ENCODE measurements around the gene LARP4B.
"Not testable (repeated sequence)": the region's sequence is repeated elsewhere in the genome, so short reads cannot be mapped to it uniquely, and the experiment has no call there.

Gene LARP4B

GRCh38 chr10:784403-785088 lies 147.0 kb downstream of the LARP4B start:
- no peak for DNase-seq

GRCh38 chr10:782751-783648 lies 148.5 kb downstream of the LARP4B start:
- DNase-seq, result no peak

GRCh38 chr10:780536-781524 lies 150.7 kb downstream of the LARP4B start:
- DNase-seq, result no peak

DNA sequence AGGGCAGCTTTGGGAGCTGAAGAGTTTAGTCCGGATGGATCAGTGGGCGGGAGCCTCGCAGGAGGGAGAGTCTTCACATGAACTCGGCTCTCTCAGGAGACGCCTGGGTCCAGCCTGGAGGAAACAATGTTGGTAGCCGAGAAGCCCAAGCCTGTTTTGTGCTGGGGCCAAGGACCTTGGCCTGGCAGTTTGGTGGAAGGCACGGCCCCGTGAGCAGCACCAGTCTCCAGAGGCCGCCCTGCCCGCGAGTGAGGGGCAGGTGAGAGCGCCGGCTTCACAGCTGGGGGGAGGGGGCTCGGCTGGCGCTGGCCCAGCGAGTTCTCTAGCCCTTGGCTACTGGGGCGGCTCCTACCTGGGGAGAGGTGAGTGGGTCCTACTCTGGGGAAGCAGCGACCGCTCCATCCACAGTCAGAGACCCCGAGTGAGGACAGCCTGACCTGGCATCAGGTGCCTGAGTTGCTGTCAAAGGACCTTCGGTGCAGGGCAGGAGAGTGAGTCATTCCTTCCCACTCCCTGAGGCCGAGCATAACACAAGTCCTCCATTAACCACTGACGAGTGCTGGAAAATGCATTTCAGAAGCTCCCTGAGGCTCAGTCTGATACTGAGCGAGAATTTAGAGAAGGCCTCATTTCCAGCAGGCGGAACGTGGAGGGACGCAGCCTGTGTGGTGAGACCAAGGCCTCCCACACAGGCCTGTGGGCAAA lies 152.7 kb downstream of the LARP4B start:
- no peak for DNase-seq

GRCh38 chr10:777913-778479 lies 153.5 kb downstream of the LARP4B start:
- no peak for DNase-seq

DNA sequence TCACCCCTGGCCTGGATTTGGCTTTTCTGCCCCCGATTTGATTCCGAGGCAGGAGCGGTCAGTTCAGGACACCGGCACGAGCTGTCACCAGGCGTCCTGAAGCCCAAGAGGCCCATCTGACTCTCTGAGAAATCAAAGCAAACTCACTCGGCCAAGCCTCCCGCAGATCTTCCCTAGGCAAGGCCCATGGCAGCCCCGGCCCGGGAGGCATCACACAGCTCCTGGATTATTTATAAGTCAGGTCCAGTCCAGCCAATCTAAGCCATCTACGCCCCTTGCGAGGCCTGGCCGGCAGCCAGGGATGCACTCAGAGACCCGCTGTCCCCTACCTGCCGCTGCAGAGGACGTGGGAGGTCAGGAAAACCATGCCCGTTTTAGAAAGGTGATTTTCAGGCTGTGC lies 154.7 kb downstream of the LARP4B start:
- DNase-seq, result no peak

- DNase-seq, result no peak
These were observed 156.0 kb downstream of the LARP4B start for GRCh38 chr10:775245-776075.

- DNase-seq, result no peak
These were observed 156.8 kb downstream of the LARP4B start for GRCh38 chr10:774661-775244.

DNA sequence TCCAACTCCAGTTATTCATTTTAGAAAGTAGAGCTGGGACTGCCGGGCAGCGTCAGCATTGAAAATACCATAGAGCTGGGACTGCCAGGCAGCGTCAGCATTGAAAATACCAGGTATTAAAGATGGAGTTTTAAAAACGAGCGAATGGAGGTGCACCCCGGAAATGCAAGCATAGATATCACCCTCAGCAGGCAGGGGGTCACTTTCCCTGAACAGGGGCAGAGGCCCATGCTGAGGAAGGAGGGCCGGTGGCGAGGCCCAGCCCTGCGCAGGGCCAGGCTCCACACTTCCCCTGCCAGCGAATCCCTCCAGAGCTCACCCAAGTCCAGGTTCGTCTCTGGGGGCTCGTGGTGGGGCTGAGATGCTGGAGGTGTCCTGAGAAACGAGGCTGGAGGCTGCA lies 157.3 kb downstream of the LARP4B start:
- no peak for DNase-seq

- no peak for DNase-seq
These were observed 157.8 kb downstream of the LARP4B start for GRCh38 chr10:773562-774161.

- no peak for DNase-seq
These were observed 159.3 kb downstream of the LARP4B start for GRCh38 chr10:772227-772637.

DNA sequence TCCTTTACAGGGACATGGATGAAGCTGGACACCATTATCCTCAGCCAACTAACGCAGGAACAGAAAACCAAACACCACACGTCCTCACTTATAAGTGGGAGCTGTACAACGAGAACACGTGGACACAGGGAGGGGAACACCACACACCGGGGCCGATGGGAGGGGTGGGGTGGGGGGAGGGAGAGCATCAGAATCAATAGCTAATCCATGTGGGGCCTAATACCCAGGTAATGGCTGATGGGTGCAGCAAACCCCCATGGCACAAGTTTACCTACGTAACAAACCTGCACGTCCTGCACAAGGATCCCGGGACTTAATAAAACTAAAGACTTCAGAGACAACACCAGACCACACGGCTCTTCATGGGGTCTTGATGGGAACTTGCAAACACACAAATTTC lies 159.9 kb downstream of the LARP4B start:
- no peak for DNase-seq

DNA sequence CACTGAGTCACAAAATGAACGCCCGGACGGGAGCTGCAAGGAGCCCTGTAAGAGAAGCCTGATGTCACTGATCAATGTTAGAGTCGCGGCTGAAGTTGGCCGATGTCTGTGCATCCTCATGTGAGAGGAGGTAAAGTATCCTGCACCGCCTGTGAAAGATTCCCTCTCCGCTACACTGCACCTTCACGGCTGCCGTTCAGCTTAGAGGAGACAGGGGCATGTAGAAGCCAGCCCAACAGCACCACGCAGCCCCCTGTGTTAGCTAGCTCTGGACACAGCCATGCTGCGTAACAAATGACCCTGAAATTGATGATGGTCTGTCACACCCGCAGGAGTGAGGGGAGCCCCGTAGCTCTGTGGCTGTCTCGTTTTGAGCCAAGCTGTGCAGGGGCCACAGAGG lies 160.5 kb downstream of the LARP4B start:
- DNase-seq, result no peak

GRCh38 chr10:770048-770712 lies 161.3 kb downstream of the LARP4B start:
- DNase-seq, result not testable (repeated sequence)

GRCh38 chr10:767794-768193 lies 163.7 kb downstream of the LARP4B start:
- DNase-seq, result no peak

DNA sequence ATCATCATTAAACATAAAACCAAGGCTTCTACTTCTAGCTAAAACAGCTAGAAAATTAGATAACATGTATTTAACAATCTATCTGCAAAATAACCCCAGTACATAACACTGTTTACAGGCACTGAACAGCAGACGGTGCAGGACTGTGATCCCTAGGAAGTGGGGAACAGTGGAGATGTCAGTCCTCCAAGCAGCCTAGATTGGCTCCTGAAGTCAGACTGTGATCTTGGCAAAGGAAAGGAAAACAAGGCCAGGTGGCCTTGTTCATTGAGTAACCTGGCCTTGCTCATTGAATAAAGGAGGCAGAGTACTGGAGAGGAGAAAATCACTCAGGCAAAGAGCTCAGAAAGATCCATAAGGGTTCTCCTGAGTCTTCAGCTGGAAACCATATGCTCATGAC lies 164.3 kb downstream of the LARP4B start:
- no peak for DNase-seq

DNA sequence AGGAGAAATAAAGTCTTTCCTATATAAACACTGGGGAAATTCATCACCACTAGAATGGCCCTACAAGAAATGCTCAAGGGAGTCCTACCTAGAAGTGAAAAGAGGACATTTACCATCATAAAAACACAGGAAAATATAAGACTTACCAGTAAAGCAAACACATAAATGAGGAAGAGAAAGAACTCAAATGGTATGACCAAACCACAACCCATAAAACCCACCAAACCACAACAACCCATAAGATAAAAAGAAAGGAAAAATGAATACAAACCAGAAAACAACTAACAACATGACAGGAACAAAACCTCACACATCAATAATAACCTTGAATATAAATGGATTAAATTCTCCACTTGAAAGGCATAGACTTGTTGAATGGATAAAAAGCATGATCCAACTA lies 170.1 kb downstream of the LARP4B start:
- DNase-seq, result no peak

GRCh38 chr10:760622-761021 lies 170.9 kb downstream of the LARP4B start:
- DNase-seq, result no peak

DNA sequence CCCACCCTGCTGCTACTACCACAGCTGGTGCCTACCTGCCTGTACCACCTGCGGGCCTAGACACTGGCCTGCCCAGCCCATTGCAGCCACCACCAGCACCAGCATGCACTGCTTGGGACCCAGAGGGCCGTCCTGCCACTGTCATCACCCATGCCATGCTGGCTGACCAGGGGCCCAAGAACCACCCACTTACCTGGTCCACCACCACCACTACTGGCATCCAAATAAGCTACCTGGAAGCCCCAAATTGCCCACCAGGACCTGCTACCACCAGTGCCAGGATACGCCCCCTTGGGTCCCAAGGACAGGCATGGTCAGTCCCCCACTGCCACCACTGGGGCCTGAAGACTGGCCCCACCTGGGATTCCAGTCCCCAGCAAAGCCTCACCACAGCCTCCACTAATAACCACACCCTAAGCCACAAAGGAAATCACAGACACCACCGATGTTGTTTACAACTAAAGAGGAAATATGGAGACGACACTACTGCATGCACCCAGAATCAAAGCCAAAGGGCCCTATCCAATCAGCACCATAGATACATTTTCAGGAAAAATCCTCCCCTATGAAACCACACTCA lies 171.5 kb downstream of the LARP4B start:
- DNase-seq, result no peak
